SK-N-SH treated with all-trans-retinoic acid at 6 μM for 48 hours (cell line): ENCODE data around the gene XPR1.

Experiments
- ATAC-seq: fragments of 200-7000 bp; cut with Tn5 transposase; 3 replicates; pipeline ENCODE4 v1.9.1; 2020; ENCODE audit warnings: mild to moderate bottlenecking, moderate library complexity
- ARNTL ChIP-seq: fragments of 450-650 bp; formaldehyde crosslinking; IDR thresholded peaks from 2 replicates; pipeline ENCODE4 v1.5.0; 2020; ENCODE audit warnings: low read depth, mild to moderate bottlenecking, moderate library complexity, borderline replicate concordance
- BACH2 ChIP-seq: fragments of 250-450 bp; sonication (Bioruptor Pico); IDR thresholded peaks from 2 replicates; pipeline ENCODE4 v1.9.0; 2021; ENCODE audit warnings: mild to moderate bottlenecking, borderline replicate concordance
- ESRRG ChIP-seq: fragments of 250-450 bp; sonication (Bioruptor Pico); IDR thresholded peaks from 2 replicates; pipeline ENCODE4 v1.6.1; 2021; ENCODE audit warnings: mild to moderate bottlenecking
- GLIS3 ChIP-seq: fragments of 250-450 bp; sonication (Bioruptor Pico); IDR thresholded peaks from 2 replicates; pipeline ENCODE4 v1.5.0; 2020; ENCODE audit warnings: mild to moderate bottlenecking, moderate library complexity
- ISL1 ChIP-seq: fragments of 250-450 bp; sonication (Bioruptor Pico); IDR thresholded peaks from 2 replicates; pipeline ENCODE4 v2.1.2; 2022; ENCODE audit warnings: mild to moderate bottlenecking, moderate library complexity
- OSR1 ChIP-seq: fragments of 250-450 bp; sonication (Bioruptor Pico); IDR thresholded peaks from 2 replicates; pipeline ENCODE4 v1.8.0; 2022; ENCODE audit warnings: moderate library complexity, mild to moderate bottlenecking, inconsistent platforms
- PPARA ChIP-seq: fragments of 250-450 bp; sonication (Bioruptor Pico); IDR thresholded peaks from 2 replicates; pipeline ENCODE4 v1.5.0; 2020; ENCODE audit warnings: mild to moderate bottlenecking, borderline replicate concordance
- RARB ChIP-seq: fragments of 250-450 bp; sonication (Bioruptor Pico); IDR thresholded peaks from 2 replicates; pipeline ENCODE4 v1.8.0; 2021; ENCODE audit warnings: mild to moderate bottlenecking, moderate library complexity
- TCF4 ChIP-seq: fragments of 250-450 bp; sonication (Bioruptor Pico); IDR thresholded peaks from 2 replicates; pipeline ENCODE4 v1.8.0; 2021; ENCODE audit warnings: mild to moderate bottlenecking, moderate library complexity, borderline replicate concordance
- TOX ChIP-seq: fragments of 250-450 bp; sonication (Bioruptor Pico); IDR thresholded peaks from 2 replicates; pipeline ENCODE4 v1.8.0; 2021; ENCODE audit warnings: mild to moderate bottlenecking, moderate library complexity, borderline replicate concordance
- ZC3H10 ChIP-seq: fragments of 250-450 bp; sonication (Bioruptor Pico); IDR thresholded peaks from 2 replicates; pipeline ENCODE4 v1.5.1; 2021; ENCODE audit warnings: mild to moderate bottlenecking, moderate library complexity
- ZFP3 ChIP-seq: fragments of 250-450 bp; sonication (Bioruptor Pico); IDR thresholded peaks from 2 replicates; pipeline ENCODE4 v1.5.0; 2020; ENCODE audit warnings: mild to moderate bottlenecking, moderate library complexity
- ZFP30 ChIP-seq: fragments of 450-650 bp; formaldehyde crosslinking; IDR thresholded peaks from 2 replicates; pipeline ENCODE4 v1.5.0; 2022; ENCODE audit warnings: mild to moderate bottlenecking, moderate library complexity
- ZNF565 ChIP-seq: fragments of 450-650 bp; formaldehyde crosslinking; conservative IDR thresholded peaks from 2 replicates; pipeline ENCODE4 v1.5.0; 2020; ENCODE audit warnings: low read depth, mild to moderate bottlenecking, moderate library complexity
- ZNF70 ChIP-seq: fragments of 450-650 bp; formaldehyde crosslinking; IDR thresholded peaks from 2 replicates; pipeline ENCODE4 v1.5.0; 2020; ENCODE audit warnings: mild to moderate bottlenecking, moderate library complexity
- ZNF8 ChIP-seq: fragments of 450-650 bp; formaldehyde crosslinking; IDR thresholded peaks from 2 replicates; pipeline ENCODE4 v1.5.0; 2020; ENCODE audit warnings: mild to moderate bottlenecking, moderate library complexity
- TF ChIP-seq, protein P1 (sequence below): fragments of 250-450 bp; sonication (Bioruptor Pico); IDR thresholded peaks from 2 replicates; pipeline ENCODE4 v1.5.1; 2020; ENCODE audit warnings: low read depth, mild to moderate bottlenecking, moderate library complexity
- TF ChIP-seq, protein P2 (sequence below): fragments of 250-450 bp; sonication (Bioruptor Pico); IDR thresholded peaks from 2 replicates; pipeline ENCODE4 v1.8.0; 2020; ENCODE audit warnings: mild to moderate bottlenecking, moderate library complexity, borderline replicate concordance
- TF ChIP-seq, protein P3 (sequence below): fragments of 250-450 bp; sonication (Bioruptor Pico); IDR thresholded peaks from 2 replicates; pipeline ENCODE4 v1.8.0; 2021; ENCODE audit warnings: low read depth, mild to moderate bottlenecking, moderate library complexity, borderline replicate concordance
- TF ChIP-seq, protein P4 (sequence below): fragments of 250-450 bp; sonication (Bioruptor Pico); IDR thresholded peaks from 2 replicates; pipeline ENCODE4 v1.5.1; 2021; ENCODE audit warnings: mild to moderate bottlenecking, moderate library complexity

The XPR1 gene

DNA sequence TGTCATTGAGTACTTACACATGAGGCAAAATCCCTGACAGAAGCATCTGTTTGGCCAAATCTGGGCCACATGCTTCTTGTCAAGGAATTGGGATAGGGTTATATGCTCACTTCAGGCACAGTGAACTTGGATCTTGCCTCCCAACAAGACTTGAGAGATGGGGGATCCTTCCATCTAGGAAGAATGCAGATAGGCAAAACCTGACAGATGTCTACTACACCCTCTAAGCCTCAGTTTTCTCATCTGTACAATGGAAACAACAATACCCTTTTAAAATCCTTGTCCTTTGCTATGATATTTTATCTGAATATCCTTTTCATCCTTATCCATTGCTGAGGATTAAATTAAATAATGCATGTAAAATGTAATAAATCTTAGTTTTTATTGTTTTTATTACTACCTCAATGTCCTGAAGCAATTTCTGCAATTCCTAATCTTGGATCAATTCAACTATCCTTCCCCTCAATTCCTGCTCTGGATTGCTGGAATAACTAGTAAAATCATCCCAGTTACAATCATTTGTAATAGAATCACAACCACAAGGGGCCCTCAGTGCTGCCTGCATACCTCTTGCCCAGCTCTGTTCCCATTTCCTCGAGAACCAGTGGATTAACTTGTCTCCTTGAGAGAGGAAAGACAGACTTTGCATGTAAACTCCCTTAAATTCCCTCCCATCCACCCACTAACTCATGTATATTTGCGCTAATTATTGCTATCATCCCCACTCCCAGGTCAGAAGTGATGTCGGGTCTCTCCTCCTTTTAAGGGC lies 8.1 kb upstream of the XPR1 start (continued):
- no peak for TF ChIP-seq ZFP30 (CRISPR knock-in tag)

DNA sequence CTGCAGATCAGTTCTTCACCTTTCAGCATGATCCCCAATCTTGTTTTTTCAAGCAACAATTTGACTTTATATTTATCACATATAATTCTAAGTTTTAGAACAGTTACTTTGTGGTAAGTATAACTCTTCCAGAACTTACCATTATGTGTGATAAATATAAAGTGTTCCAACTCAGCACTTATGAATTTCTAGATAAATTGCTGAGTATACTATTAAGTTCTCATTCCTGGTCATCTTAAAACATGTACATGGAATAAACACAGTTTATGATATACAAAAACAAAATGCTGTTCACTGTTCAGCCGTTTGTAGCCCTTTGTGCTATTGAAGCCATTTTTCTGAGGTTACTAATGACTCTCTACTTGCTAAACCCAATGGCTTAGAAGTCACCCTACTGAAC lies 5.1 kb upstream of the XPR1 start:
- ATAC-seq: no peak

DNA sequence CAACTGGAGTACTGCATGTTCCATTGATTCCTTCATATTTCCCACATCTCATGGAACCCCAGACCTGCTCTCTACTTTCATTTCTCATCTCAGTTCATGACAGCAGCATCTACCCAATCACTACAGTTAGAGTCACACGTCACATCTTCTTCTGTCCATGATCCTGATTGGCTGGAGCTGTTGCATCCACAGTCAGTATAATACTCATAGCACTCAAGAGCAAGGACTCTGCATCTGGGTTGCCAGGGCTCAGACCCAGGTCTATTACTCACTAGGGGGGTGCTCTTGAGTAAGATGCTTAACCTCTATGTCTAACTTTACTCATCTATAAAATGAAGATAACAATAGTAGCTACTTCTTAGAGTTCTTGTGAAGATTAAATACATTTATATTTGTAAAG lies 4.4 kb upstream of the XPR1 start:
- ATAC-seq: no peak
- TF ChIP-seq ZC3H10 (CRISPR knock-in tag) (no peak), TOX (CRISPR knock-in tag) (no peak), GLIS3 (CRISPR knock-in tag) (no peak), ZNF565 (CRISPR knock-in tag) (no peak), BACH2 (no peak), TCF4 (CRISPR knock-in tag) (no peak), ZFP30 (CRISPR knock-in tag) (no peak), ZNF8 (CRISPR knock-in tag) (no peak)

More for the DNA sequence above, 5.1 kb upstream of the XPR1 start:
- TF ChIP-seq PPARA (CRISPR knock-in tag): no peak
- no peak for TF ChIP-seq ZNF8 (CRISPR knock-in tag)
- TF ChIP-seq TOX (CRISPR knock-in tag): no peak
- TF ChIP-seq ZFP30 (CRISPR knock-in tag): no peak
- TF ChIP-seq ZNF70: no peak
- TF ChIP-seq GLIS3 (CRISPR knock-in tag): no peak
- no peak for TF ChIP-seq OSR1 (CRISPR knock-in tag)
- TF ChIP-seq, protein P1, sequence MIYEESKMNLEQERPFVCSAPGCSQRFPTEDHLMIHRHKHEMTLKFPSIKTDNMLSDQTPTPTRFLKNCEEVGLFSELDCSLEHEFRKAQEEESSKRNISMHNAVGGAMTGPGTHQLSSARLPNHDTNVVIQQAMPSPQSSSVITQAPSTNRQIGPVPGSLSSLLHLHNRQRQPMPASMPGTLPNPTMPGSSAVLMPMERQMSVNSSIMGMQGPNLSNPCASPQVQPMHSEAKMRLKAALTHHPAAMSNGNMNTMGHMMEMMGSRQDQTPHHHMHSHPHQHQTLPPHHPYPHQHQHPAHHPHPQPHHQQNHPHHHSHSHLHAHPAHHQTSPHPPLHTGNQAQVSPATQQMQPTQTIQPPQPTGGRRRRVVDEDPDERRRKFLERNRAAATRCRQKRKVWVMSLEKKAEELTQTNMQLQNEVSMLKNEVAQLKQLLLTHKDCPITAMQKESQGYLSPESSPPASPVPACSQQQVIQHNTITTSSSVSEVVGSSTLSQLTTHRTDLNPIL (CRISPR knock-in tag): no peak
- no peak for TF ChIP-seq RARB
- TF ChIP-seq, all 23 proteins: peak for 0

DNA sequence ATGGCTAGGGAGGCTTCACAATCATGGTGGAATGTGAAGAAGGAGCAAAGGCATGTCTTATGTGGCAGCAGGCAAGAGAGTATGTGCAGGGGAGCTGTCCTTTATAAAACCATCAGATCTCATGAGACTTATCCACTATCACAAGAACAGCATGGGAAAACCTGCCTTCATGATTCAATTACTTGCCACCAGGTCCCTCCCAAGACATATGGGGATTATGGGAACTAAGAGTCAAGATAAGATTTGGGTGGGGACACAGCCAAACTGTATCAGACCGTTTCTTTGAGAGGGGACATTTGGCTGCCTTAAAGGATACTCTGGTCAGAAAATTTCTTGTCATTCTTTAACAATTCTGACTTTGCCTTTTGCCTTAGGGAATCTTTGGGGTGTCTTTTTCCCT lies 3.2 kb upstream of the XPR1 start:
- ATAC-seq: no peak
- no peak for TF ChIP-seq ISL1 (CRISPR knock-in tag)
- TF ChIP-seq PPARA (CRISPR knock-in tag): no peak
- no peak for TF ChIP-seq ZC3H10 (CRISPR knock-in tag)
- TF ChIP-seq, protein P2, sequence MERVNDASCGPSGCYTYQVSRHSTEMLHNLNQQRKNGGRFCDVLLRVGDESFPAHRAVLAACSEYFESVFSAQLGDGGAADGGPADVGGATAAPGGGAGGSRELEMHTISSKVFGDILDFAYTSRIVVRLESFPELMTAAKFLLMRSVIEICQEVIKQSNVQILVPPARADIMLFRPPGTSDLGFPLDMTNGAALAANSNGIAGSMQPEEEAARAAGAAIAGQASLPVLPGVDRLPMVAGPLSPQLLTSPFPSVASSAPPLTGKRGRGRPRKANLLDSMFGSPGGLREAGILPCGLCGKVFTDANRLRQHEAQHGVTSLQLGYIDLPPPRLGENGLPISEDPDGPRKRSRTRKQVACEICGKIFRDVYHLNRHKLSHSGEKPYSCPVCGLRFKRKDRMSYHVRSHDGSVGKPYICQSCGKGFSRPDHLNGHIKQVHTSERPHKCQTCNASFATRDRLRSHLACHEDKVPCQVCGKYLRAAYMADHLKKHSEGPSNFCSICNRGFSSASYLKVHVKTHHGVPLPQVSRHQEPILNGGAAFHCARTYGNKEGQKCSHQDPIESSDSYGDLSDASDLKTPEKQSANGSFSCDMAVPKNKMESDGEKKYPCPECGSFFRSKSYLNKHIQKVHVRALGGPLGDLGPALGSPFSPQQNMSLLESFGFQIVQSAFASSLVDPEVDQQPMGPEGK: no peak
- TF ChIP-seq, protein P3, sequence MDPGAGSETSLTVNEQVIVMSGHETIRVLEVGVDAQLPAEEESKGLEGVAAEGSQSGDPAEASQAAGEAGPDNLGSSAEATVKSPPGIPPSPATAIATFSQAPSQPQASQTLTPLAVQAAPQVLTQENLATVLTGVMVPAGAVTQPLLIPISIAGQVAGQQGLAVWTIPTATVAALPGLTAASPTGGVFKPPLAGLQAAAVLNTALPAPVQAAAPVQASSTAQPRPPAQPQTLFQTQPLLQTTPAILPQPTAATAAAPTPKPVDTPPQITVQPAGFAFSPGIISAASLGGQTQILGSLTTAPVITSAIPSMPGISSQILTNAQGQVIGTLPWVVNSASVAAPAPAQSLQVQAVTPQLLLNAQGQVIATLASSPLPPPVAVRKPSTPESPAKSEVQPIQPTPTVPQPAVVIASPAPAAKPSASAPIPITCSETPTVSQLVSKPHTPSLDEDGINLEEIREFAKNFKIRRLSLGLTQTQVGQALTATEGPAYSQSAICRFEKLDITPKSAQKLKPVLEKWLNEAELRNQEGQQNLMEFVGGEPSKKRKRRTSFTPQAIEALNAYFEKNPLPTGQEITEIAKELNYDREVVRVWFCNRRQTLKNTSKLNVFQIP (CRISPR knock-in tag): no peak
- TF ChIP-seq RARB: no peak

DNA sequence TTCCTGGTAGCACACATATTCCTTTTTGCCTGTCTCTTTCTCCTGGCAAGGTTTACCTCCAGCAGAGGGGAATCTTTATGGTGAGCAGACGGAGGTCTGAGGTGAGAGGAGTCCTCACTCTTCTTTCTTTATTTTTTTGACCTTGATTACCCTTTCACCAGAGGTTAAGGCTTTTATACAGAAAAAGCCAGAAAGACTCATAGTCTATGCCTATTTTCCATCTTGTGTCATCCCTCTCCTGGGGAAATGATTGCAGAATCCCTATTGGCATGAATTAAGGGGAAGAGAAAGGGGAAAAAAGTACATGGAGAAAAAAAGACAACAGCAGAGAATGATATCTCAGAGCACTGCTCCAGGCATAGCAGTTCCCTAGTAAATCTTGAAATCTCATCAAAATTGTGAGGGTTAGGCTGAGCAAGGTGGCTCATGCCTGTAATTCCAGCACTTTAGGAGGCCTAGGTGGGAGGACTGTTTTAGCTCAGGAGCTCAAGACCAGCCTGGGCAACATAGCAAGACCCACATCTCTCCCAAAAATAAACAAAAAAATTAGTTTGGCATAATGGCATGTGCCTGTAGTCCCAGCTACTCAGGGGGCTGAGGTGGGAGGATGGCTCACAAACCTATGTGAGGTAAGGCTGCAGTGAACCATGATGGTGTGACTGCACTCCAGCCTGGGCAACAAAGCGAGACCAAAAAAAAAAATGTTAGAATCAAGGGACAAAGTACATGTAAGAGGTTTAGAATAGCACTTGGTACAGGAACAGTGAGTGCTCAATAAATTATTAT lies 1.2 kb upstream of the XPR1 start:
- no peak for ATAC-seq
- no peak for TF ChIP-seq ARNTL (CRISPR knock-in tag)
- TF ChIP-seq ZC3H10 (CRISPR knock-in tag): no peak
- no peak for TF ChIP-seq ZFP3
- no peak for TF ChIP-seq ISL1 (CRISPR knock-in tag)
- TF ChIP-seq, protein P1 (CRISPR knock-in tag): no peak
- TF ChIP-seq ESRRG: no peak
- TF ChIP-seq RARB: no peak
- TF ChIP-seq, protein P2: no peak
- TF ChIP-seq, protein P4, sequence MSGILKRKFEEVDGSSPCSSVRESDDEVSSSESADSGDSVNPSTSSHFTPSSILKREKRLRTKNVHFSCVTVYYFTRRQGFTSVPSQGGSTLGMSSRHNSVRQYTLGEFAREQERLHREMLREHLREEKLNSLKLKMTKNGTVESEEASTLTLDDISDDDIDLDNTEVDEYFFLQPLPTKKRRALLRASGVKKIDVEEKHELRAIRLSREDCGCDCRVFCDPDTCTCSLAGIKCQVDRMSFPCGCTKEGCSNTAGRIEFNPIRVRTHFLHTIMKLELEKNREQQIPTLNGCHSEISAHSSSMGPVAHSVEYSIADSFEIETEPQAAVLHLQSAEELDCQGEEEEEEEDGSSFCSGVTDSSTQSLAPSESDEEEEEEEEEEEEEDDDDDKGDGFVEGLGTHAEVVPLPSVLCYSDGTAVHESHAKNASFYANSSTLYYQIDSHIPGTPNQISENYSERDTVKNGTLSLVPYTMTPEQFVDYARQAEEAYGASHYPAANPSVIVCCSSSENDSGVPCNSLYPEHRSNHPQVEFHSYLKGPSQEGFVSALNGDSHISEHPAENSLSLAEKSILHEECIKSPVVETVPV (CRISPR knock-in tag): no peak
- TF ChIP-seq GLIS3 (CRISPR knock-in tag): no peak
- TF ChIP-seq PPARA (CRISPR knock-in tag): no peak
- TF ChIP-seq ZNF8 (CRISPR knock-in tag): no peak
- TF ChIP-seq TCF4 (CRISPR knock-in tag): no peak
- no peak for TF ChIP-seq BACH2
- TF ChIP-seq ZFP30 (CRISPR knock-in tag): no peak
- no peak for TF ChIP-seq ZNF70
- TF ChIP-seq, all 23 proteins: peak for 0
